Measurements from ENCODE around the gene REELD1.

DNA sequence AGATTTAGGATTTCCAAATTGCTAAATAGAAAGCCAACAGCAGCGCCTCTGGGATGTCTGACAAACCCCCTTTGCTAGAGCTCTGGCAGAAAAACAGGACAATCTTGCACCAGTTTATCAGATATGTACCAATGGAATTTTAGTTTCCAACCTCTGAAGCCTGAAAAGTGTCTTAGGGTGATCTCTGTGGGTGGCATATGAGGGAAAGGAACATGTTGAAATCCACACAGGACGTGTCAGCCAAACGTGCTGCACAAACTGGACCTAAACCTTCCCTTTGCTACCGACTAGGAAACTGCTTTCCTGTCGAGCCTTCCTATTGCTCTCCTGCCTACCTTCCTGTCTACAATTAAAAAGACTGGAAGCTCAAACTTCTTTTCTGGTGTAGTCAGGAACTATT, 53.5 kb downstream of the REELD1 start:
- no peak for TF ChIP-seq CTCF (IDR thresholded peaks at IDR 0.05 in 2 of 3, conservative IDR thresholded peaks at IDR 0.05 in 1 of 3; ENCODE audit: borderline replicate concordance in 1 of 3, insufficient read depth in 1 of 3, low read depth in 2 of 3, low read length in 2 of 3)
- TF ChIP-seq POLR2A (IDR thresholded peaks at IDR 0.05; ENCODE audit: borderline replicate concordance, extremely low read depth, insufficient read depth, insufficient read length) = no peak
- TF ChIP-seq, protein P1, sequence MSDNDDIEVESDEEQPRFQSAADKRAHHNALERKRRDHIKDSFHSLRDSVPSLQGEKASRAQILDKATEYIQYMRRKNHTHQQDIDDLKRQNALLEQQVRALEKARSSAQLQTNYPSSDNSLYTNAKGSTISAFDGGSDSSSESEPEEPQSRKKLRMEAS (IDR thresholded peaks at IDR 0.05) = no peak

All from HCT116 (cell line).